Hepatocyte (in vitro differentiated cells): Measurements from ENCODE around the gene ADAMTS2. TPM values are rescaled to one million over a fixed set of nuclear protein-coding genes. Genes with fewer than 3 reads are reported as not detected.
"Not testable (repeated sequence)": the region's sequence is repeated elsewhere in the genome, so short reads cannot be mapped to it uniquely, and the experiment has no call there.

Experiments
- DNase-seq: peaks from one replicate; pipeline ENCODE4 v3.0.0-alpha.2; 2016; ENCODE audit warnings: low spot score
- H2AFZ ChIP-seq: fragments of 200-600 bp; sonication (generic); 2 replicates; pipeline ENCODE4 v1.6.0; 2016; ENCODE audit warnings: antibody characterized with exemption, mild to moderate bottlenecking
- H3K27ac ChIP-seq: fragments of 200-600 bp; sonication (generic); 2 replicates; pipeline ENCODE4 v1.5.1; 2016; ENCODE audit warnings: mild to moderate bottlenecking
- H3K27me3 ChIP-seq: fragments of 200-600 bp; sonication (generic); 2 replicates; pipeline ENCODE4 v1.6.1; 2016
- H3K36me3 ChIP-seq: fragments of 200-600 bp; sonication (generic); replicated peaks from 2 replicates; pipeline ENCODE4 v1.5.1; 2016; ENCODE audit warnings: low read depth; ENCODE audit not compliant: insufficient read depth
- H3K4me1 ChIP-seq: fragments of 200-600 bp; sonication (generic); 2 replicates; pipeline ENCODE4 v1.5.1; 2016; ENCODE audit warnings: mild to moderate bottlenecking, moderate library complexity; ENCODE audit not compliant: insufficient read depth
- H3K4me2 ChIP-seq: fragments of 200-600 bp; sonication (generic); 2 replicates; pipeline ENCODE4 v1.6.0; 2016
- H3K4me3 ChIP-seq: fragments of 200-600 bp; sonication (generic); 2 replicates; pipeline ENCODE4 v1.5.1; 2016; ENCODE audit warnings: mild to moderate bottlenecking
- H3K79me2 ChIP-seq: fragments of 200-600 bp; sonication (generic); 2 replicates; pipeline ENCODE4 v1.6.0; 2017; ENCODE audit warnings: mild to moderate bottlenecking
- H3K9me2 ChIP-seq: fragments of 200-600 bp; sonication (generic); replicated peaks from 2 replicates; pipeline ENCODE4 v1.6.0; 2017; ENCODE audit warnings: mild to moderate bottlenecking; ENCODE audit not compliant: insufficient read depth
- H3K9me3 ChIP-seq: fragments of 200-600 bp; sonication (generic); 2 replicates; pipeline ENCODE4 v1.5.1; 2016; ENCODE audit warnings: low read depth, mild to moderate bottlenecking
- H4K20me1 ChIP-seq: fragments of 200-600 bp; sonication (generic); 2 replicates; pipeline ENCODE4 v1.6.0; 2016; ENCODE audit warnings: mild to moderate bottlenecking; ENCODE audit not compliant: insufficient read depth, poor library complexity, severe bottlenecking
- EZH2 ChIP-seq: fragments of 200-600 bp; sonication (generic); IDR thresholded peaks from 2 replicates; pipeline ENCODE4 v1.6.1; 2016; ENCODE audit warnings: antibody characterized with exemption, mild to moderate bottlenecking, borderline replicate concordance
- EZH2phosphoT487 ChIP-seq: fragments of 200-600 bp; sonication (generic); IDR thresholded peaks from one replicate; pipeline ENCODE4 v1.6.1; 2018; ENCODE audit warnings: antibody characterized with exemption, mild to moderate bottlenecking, low read depth, moderate library complexity; ENCODE audit not compliant: unreplicated experiment, severe bottlenecking
- WGBS: methylation state at CpG from one replicate; pipeline ENCODE4 v1.1.6; 2016; ENCODE audit warnings: low lambda C conversion rate; ENCODE audit errors: missing lambda C conversion rate; 5-methylcytosine and 5-hydroxymethylcytosine counted together
- polyA plus RNA-seq: library from polyadenylated mRNA; unstranded; fragments of >200 nt; fragmentation: Nextera tagmentation; extraction: Ambion mirVana; gene quantifications from 2 replicates; pipeline ENCODE4 v1.2.1, GENCODE V29; 2016
- total RNA-seq: library from RNA; depleted of rRNA; stranded (reverse); fragments of >200 nt; gene quantifications from 2 replicates; pipeline ENCODE4 v1.2.3, GENCODE V29; 2014
- TF ChIP-seq, protein P1 (sequence below): fragments of 200-600 bp; sonication (generic); IDR thresholded peaks from 2 replicates; pipeline ENCODE4 v1.5.1; 2016; ENCODE audit warnings: antibody characterized with exemption, mild to moderate bottlenecking; ENCODE audit not compliant: poor library complexity

ADAMTS2 gene
- total and polyA plus RNA-seq, 2 experiments from 2014 or later = 55.4 to 78.8 TPM

GRCh38 chr5:179112469-179113142, 232.7 kb downstream of the ADAMTS2 start:
- Histone ChIP-seq H3K9me2 (no peaks in the 10 kb centered on the region), H3K4me1 (no peaks in the 10 kb centered on the region), H4K20me1 (no peaks in the 10 kb centered on the region), H2AFZ (no peak overlapping the region), H3K79me2 (no peaks in the 10 kb centered on the region), H3K4me2 (no peak overlapping the region), H3K27me3 (no peaks in the 10 kb centered on the region), H3K4me3 (no peak overlapping the region), H3K27ac (no peak overlapping the region), H3K9me3 (no peaks in the 10 kb centered on the region), H3K36me3 (no peaks in the 10 kb centered on the region)
- TF ChIP-seq, protein P1, sequence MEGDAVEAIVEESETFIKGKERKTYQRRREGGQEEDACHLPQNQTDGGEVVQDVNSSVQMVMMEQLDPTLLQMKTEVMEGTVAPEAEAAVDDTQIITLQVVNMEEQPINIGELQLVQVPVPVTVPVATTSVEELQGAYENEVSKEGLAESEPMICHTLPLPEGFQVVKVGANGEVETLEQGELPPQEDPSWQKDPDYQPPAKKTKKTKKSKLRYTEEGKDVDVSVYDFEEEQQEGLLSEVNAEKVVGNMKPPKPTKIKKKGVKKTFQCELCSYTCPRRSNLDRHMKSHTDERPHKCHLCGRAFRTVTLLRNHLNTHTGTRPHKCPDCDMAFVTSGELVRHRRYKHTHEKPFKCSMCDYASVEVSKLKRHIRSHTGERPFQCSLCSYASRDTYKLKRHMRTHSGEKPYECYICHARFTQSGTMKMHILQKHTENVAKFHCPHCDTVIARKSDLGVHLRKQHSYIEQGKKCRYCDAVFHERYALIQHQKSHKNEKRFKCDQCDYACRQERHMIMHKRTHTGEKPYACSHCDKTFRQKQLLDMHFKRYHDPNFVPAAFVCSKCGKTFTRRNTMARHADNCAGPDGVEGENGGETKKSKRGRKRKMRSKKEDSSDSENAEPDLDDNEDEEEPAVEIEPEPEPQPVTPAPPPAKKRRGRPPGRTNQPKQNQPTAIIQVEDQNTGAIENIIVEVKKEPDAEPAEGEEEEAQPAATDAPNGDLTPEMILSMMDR = no peak
- TF ChIP-seq EZH2phosphoT487 (no peak), EZH2 (no peak)
- 91% methylated on average over 12 of the region's 12 CpGs for WGBS
- no peak for DNase-seq

DNA sequence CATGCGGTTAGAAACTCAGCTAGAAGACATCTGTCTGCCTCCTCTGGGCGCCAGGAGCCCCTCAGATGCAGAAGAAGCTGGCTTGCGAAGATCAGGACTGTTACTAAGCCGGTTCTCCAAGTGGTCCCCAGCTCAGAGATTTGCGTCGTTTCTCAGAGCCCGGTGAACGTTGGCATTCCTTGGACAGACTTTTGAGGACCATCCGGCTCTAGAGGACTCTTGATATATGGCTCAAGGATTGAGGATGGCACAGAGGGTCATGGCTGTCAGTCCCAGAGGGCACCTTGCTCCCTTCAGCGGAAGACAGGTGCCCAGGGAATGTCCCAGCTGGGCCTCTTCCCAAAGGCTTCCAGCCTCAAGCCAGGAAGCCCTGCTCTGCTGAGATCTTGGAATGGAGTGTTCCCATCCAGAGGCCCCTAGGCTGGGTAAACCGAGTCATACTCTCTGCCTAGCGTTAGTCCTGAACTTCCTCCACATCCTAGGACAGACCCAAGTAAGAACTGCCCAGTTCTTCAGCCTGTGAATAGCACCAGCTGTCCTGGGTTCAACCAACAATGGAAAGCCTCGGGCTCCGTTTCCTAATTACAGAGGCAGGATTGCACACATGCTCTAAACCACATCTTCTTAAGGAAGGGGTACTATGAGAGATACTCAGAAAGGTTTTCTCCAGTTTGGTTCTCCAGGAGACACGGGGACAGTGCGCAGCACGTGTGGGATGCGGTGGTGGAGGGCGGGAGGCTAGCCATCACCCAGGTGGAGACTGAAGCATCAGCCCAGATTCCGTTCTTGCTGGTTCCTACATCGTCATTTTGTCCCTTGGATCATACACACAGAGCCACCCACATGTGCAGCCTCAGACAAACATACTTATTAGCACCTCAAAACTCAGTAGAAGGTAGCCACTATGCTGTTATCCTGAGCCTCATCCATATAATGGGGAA, 233.7 kb downstream of the ADAMTS2 start:
- no peak overlapping the region for H3K4me3 ChIP-seq
- H4K20me1 ChIP-seq = no peaks in the 10 kb centered on the region
- H3K9me3 ChIP-seq = peaks cover 6% of the 10 kb centered on the region
- no peaks in the 10 kb centered on the region for H3K4me1 ChIP-seq
- H3K27ac ChIP-seq = no peak overlapping the region
- H3K4me2 ChIP-seq = no peak overlapping the region
- H3K27me3 ChIP-seq = no peaks in the 10 kb centered on the region
- no peak overlapping the region for H2AFZ ChIP-seq
- no peak for DNase-seq
- TF ChIP-seq EZH2 = no peak
- TF ChIP-seq, protein P1 = no peak
- no peak for TF ChIP-seq EZH2phosphoT487
- H3K36me3 ChIP-seq = no peaks in the 10 kb centered on the region
- H3K79me2 ChIP-seq = no peaks in the 10 kb centered on the region
- WGBS = 84% methylated on average over 21 of the region's 21 CpGs
- no peaks in the 10 kb centered on the region for H3K9me2 ChIP-seq

- no peak overlapping the region for H3K4me3 ChIP-seq
- no peak overlapping the region for H2AFZ ChIP-seq
- H3K27ac ChIP-seq = no peak overlapping the region
- no peaks in the 10 kb centered on the region for H3K27me3 ChIP-seq
- no peaks in the 10 kb centered on the region for H3K9me2 ChIP-seq
- no peak for DNase-seq
- H4K20me1 ChIP-seq = no peaks in the 10 kb centered on the region
- no peaks in the 10 kb centered on the region for H3K4me1 ChIP-seq
- H3K4me2 ChIP-seq = no peak overlapping the region
- H3K79me2 ChIP-seq = no peaks in the 10 kb centered on the region
- H3K36me3 ChIP-seq = no peaks in the 10 kb centered on the region
- TF ChIP-seq EZH2 = no peak
- H3K9me3 ChIP-seq = peaks cover 6% of the 10 kb centered on the region
- WGBS = 91% methylated on average over 9 of the region's 9 CpGs
Observed at GRCh38 chr5:179110528-179110927, 234.7 kb downstream of the ADAMTS2 start.

- not testable (repeated sequence) for DNase-seq, H3K27me3 ChIP-seq, H3K79me2 ChIP-seq, H3K4me1 ChIP-seq, H3K9me2 ChIP-seq, H3K36me3 ChIP-seq, H3K27ac ChIP-seq, H4K20me1 ChIP-seq, H2AFZ ChIP-seq, H3K4me3 ChIP-seq, H3K4me2 ChIP-seq
- 96% methylated on average over 16 of the region's 17 CpGs for WGBS
- H3K9me3 ChIP-seq = peaks cover 23% of the 10 kb centered on the region
Observed at GRCh38 chr5:179101282-179101681, 244.0 kb downstream of the ADAMTS2 start.
